Glomerular visceral epithelial cell (primary cell): ENCODE results near the gene KCNH6.

Source experiments
- DNase-seq: peaks from one replicate; pipeline ENCODE4 v3.0.0-alpha.2; 2016; ENCODE audit errors: extremely low spot score

Gene KCNH6

DNA sequence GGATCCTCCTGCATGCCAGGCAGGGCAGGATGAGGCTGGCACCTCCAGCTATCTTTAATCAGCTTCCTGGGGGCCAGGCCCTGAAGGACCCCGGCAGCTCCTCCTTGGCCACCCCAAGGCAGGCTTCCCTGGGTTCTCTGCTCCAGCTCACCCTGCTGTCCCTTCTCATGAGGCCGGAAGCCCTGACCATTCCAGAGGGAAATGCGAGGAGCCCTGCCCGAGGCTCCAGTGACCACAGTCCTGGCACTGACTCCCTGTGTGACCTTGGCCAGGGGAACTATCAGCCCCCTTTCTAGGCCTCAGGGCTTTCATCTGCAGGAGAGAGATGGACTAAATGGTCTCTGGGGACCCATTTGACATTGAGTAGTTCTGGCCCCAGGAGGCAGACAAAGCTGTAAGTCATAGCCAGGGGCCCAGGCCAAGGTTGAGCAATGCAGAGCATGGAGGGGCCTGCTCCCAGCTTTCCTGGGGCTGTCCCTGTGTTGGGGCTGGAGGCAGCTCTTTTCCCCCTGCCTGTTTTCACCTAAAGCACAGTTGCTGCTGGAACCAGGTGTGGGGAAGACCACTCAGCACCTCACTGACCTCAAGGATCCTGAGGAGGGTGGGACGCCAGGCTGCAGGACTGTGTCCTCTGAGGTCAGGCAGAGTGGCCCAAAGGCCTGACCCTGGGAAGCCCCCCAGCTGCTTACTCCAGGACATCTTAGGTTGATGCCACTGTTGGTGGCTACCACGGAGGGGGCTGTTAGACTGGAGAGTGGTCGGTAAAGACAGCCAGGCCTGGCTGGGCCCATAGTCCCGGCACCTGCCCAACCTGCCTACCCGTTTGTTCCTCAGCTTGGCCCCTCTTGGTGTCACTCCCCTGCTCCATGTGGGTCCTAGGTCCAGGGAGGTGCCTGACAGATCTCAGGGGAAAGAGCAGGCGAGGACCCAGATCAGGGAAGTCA, 8.1 kb downstream of the KCNH6 start:
- DNase-seq: no peak

DNA sequence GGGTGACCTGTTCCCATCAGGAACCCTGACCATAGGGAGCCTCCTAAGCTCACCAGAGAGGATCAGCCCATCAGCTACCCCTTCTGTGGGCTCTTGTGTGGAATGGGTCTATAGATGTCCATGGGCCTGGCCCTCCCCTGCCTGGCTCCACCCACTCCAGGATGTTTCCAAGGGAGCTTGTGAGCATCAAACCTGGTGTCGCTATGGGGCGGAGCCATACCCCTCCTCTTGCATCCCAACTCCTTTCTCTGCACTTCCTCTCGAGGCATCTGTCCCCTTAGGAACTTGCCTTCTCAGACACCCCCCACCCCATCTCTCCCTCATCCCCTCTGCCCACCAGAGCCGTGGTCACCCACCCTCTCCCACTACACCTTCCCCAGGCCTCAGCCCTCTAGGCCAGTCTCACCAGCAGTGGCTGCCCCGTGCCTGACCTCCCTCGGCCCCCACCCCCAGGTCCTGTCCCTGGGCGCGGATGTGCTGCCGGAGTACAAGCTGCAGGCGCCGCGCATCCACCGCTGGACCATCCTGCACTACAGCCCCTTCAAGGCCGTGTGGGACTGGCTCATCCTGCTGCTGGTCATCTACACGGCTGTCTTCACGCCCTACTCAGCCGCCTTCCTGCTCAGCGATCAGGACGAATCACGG, 10.4 kb downstream of the KCNH6 start:
- DNase-seq: no peak

DNA sequence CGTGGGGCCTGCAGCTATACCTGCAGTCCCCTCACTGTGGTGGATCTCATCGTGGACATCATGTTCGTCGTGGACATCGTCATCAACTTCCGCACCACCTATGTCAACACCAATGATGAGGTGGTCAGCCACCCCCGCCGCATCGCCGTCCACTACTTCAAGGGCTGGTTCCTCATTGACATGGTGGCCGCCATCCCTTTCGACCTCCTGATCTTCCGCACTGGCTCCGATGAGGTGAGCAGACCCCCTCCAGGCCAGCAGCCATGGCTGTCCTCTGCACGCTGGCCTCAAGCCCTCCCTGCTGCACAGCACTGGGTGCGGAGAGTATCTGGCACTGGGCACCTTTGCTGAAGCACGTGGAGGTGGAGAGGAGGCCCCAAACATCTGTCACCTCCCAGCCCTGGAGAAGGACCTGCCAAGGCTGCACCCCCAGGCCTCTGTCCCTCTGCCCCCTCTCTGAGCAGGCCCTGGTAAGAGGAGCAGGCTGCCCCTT, 11.0 kb downstream of the KCNH6 start:
- DNase-seq: no peak

DNA sequence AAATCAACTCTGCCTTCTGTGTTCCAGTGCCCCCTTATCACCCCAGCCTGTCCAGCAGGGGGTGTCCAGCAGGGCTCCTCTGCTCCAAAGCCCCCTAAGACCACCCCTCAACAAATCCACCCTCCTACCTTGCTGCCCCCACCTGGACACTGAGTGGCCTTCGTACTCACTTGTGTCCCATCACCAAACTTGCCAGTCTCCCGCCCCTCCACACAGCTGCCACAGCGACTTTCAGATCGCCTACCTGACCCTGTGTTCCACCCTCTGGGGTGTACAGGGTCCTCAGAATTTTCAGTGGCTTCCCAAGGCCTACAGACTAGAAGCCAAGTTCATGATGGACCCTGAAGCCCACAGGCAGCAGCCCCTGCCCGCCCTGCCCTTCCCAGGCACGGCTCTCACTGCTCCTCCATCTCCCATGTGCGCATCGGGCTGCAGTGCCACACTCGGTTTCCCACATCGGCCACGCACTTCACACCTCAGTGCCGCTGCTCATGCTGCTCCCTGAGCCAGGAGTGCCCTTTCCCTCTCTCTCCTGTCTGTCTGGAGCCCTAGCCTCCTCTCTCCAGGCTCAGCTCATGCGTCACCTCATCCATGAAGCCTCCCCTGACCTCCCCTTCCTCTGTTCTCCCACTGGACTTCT, 11.8 kb downstream of the KCNH6 start:
- no peak for DNase-seq

DNA sequence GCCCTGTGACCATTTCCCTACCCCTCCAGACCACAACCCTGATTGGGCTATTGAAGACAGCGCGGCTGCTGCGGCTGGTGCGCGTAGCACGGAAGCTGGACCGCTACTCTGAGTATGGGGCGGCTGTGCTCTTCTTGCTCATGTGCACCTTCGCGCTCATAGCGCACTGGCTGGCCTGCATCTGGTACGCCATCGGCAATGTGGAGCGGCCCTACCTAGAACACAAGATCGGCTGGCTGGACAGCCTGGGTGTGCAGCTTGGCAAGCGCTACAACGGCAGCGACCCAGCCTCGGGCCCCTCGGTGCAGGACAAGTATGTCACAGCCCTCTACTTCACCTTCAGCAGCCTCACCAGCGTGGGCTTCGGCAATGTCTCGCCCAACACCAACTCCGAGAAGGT, 12.5 kb downstream of the KCNH6 start:
- DNase-seq: no peak

DNA sequence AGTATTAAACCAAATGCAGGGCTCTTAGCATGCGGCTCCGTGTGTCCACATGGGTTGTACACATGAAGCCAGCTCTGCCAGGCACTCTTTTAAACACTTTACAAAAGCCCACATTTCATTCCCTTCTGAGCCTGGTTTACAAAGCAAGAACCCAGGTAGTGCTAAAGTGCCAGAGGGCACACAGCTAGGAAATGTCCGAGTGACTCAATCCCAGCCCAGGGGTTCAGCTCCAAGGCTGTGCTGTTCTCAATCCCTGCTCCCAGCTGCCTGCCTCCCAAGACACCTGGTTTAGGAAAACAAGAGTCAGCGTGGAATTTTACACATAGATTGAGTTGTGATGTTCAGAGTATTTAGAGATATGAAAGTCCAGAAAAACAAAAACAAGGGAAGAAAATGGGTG, 13.8 kb downstream of the KCNH6 start:
- DNase-seq: no peak

DNA sequence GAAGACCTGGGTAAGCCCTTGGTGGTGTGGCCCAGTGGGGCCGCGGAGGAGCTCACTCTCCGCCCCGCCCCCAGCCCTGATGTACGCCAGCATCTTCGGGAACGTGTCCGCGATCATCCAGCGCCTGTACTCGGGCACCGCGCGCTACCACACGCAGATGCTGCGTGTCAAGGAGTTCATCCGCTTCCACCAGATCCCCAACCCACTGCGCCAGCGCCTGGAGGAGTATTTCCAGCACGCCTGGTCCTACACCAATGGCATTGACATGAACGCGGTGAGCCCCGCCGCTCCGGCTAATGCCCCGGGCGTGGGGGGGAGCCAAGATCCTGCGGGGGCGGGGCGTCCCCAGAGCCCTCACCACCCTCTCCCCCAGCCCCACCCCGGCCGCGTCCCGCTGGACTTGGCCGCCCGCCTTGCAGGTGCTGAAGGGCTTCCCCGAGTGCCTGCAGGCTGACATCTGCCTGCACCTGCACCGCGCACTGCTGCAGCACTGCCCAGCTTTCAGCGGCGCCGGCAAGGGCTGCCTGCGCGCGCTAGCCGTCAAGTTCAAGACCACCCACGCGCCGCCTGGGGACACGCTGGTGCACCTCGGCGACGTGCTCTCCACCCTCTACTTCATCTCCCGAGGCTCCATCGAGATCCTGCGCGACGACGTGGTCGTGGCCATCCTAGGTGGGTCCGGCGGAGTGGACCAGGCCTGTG, 15.0 kb downstream of the KCNH6 start:
- no peak for DNase-seq

DNA sequence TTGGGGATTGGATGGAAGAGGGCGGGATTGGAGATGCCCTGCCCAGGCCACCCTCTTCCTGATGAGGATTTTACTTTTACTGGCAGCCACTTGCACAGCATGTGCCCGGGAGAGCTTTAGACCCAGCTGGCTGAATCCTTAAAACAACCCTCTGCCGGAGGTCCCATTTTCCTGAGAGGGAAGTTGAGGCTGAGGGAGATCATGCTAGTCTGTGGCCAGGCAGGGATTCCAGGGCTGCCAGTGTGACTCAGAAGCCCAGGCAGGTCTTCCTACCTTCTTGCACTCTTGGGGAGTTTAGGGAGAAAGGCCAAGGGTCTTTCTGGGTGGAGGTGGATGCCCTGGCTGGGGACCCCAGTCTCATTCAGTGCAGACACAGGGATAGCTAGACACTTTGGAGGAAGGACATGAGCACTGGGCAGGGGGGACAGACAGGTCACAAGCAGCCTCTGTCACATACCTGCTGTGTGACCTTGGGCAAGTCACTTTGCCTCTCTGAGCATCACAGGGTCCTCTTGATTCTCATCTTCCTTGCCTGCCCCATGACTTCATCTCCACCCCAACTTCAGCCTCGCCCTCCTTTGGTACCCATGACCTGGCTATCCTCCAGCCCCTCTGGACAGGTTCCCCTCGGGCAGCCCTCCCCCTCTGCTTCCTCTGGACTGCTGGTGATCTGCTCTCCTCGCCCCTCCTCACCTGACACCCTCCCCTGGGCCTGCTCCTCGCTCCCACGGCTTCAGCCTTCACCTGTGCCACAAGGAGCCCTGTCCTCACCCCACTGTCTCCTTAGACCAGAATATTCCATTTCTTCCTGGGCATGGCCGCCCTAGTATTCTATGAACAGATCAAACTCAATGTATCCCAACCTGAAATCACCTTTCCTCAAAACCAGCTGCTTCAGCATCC, 15.8 kb downstream of the KCNH6 start:
- no peak for DNase-seq

DNA sequence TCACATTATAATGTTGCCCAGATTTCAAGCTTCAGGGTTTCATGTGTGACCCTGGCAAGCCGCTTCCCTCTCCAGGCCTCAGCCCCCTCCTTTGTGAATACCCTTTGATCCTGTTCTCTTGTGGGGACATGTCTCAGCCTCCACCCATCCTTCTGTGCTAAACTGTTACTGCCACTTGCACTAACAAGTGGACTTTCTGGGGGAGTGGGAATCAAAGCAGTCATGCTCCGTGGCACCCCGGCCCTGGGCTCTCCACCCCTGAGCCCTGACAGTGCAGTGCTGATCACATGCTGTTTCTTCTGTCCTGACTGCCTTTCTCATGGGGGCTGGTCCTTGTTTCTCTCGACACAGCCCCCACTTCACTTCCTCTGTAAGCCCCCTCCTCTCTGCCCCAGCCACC, 17.4 kb downstream of the KCNH6 start:
- no peak for DNase-seq

DNA sequence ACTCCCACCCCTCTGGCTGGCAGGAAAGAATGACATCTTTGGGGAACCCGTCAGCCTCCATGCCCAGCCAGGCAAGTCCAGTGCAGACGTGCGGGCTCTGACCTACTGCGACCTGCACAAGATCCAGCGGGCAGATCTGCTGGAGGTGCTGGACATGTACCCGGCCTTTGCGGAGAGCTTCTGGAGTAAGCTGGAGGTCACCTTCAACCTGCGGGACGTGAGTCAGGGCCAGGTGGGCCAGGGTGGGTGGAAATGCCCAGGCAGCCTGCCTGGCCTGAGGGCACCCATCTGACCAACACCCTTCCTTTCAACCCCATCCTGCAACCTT, 19.0 kb downstream of the KCNH6 start:
- DNase-seq: no peak

DNA sequence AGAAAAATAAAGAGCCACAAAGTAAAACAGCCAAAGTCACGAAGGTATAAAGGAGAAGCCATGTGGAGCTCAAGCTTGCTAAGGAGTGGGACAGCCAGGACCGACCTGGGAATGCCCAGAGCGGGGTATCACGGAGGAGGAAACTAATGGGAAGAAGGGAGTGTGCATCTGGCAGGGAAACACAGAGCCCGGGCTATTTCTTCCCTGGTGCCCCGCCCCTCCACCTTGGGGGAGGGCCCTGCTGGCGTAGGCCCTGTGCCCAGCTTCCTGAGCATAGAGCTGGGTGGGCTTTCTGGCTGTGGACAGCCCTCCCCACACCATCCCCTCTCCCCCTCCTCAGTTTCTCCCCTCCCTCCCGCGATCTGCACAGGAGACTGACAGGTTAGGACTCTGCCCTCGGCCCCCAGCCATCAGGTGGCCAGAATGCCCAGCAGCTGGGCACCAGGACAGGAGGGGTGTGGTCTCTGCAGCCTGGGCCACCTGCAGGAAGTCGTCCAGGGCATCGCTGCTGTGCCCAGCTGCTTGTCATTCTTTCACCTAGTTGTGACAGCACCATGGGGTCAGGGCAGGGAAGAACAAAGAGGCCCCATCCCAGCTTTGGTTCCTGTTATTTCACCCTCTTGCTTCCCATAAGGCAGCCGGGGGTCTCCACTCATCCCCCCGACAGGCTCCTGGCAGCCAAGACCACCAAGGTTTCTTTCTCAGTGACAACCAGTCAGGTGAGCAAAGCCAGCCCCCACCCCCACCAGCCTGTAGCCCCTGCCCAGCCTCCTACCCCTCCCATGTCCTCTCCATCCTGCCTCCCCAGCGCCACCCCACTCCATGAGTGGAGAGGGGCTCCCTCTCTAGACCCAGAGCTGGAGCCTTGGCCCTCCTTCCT, 20.0 kb downstream of the KCNH6 start:
- DNase-seq: no peak

DNA sequence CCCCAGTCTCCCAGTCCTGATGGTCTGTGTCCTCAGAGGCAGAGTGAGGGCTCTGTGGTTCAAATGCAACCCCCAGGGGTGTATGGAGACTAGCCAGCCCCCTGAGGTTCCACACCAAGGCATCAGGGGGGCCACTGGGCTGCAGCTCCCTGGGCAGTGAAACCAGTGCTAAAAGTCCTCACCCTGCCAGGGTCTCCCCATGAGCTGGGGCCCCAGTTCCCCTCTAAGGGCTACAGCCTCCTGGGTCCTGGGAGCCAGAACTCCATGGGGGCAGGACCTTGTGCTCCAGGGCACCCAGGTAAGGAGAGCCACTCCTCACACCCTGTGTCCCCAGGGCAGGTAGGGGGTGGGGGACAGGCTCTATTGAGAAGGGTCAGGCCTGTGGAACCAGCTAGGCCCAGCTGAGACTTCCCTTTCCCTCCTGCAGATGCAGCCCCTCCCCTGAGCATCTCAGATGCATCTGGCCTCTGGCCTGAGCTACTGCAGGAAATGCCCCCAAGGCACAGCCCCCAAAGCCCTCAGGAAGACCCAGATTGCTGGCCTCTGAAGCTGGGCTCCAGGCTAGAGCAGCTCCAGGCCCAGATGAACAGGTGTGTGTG, 20.8 kb downstream of the KCNH6 start:
- no peak for DNase-seq

DNA sequence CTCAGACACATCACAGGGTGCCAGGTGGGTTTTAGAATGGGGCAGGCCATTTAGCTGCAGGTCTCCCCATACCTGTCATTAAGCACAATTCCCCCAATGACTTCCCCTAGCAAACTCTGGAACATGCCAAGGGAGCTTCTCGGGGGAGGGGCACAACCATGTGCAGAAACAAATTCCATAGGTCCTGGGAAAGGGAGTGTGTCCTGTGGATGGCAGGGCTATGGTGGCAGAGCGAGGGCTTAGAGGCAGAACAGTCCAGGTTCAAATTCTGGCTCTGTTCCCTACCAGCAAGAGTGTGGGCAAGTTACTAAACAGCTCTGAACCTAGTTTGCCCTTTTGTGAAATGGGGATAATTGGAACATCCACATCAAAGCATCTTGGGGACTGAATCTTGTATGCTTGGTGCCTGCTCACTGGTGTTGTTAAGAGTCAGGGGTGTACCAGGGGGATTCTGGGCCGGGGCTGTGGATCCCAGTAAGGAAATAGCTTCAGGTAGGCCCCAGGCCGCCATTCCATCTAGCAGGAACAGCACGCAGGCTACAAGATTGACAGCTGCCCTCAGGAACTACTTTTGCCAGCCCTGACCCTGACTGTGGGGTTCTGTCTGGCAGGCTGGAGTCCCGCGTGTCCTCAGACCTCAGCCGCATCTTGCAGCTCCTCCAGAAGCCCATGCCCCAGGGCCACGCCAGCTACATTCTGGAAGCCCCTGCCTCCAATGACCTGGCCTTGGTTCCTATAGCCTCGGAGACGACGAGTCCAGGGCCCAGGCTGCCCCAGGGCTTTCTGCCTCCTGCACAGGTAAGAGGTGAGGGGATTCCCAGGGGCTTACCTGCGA, 21.5 kb downstream of the KCNH6 start:
- no peak for DNase-seq

DNA sequence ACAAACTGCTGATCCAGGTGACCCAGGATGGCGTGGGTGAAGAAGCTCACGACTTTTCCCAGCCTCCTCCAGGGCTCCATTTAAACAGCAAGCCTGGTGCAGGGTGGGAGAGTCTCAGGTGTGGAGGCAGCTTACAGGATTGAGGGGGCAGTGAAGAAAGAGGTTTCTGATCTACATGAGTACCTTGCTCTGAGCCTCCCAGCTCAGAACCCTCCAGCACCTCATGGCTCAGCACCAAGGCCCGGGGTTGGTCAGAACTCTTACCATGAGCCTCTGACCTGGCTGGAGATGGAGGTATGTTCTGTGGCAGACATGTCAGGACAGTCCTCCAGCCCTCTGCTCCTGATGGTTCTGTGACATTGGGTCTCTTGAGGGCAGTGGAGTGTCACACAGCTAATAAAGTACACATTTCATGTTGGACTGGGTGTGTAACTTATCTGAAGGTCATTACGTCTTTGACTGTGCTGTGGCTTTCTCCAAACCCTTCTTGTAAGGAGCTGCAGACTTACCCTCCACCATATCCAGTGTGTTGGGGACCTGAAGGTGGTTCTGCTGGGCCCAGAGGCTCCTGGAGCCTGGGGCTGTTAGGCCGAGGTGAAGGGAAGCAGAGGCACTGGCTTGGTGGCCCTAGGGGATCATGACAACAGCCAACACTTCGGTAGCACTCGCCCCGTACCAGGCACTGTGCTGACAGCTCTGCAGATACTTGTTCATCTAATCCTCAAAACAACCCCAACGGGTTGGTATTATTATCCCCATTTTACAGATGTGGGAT, 23.3 kb downstream of the KCNH6 start:
- DNase-seq: no peak

DNA sequence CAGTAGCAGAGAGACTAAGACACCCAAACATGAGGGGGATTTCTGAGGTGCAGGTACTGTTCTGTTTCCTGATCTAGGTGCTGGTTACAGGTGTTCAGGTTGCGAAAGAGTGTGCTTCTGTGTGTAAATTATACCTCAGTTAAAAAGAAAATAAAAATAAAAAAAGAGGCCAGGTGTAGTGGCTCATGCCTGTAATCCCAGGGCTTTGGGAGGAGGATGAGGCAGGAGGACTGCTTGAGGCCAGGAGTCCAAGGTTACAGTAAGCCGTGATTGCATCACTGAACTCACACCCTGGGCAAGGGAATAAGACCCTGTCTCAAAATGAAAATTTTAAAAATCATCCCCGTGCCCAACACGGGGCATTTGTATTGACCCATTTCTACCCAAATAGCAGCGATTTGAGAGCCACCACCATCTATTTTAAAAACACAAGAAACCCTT, 23.9 kb downstream of the KCNH6 start:
- DNase-seq: no peak

DNA sequence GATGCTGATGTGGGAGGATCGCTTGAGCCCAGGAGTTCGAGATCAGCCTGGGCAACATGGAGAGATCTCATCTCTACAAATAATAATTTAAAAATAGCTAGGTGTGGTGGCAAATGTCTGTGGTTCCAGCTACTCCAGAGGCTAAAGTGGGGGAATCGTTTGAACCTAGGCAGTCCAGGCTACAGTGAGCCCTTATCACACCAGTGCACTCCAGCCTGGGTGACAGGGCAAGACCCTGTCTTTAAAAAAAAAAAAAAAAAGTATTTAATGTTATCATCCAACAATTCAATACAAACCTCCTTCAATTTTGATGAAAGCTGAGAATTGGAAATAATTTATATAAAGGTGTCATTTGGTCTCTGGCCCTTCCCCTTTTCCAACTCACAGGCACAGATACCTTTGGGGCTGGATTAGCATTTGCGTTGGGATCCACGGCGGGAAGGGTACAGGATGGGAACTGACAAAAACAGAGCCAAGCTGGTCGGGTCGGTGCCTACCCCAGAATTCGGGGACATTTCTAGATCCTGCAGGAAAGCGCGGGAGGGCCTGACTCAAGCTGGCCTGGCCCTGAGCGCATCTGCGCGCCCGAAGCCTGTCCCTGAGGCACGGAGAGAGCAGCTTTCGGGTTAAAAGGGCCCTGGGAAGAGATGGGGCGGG, 26.3 kb downstream of the KCNH6 start:
- DNase-seq: no peak
